ENCODE data around the gene ENTPD6.
"Not testable (repeated sequence)": the region's sequence is repeated elsewhere in the genome, so short reads cannot be mapped to it uniquely, and the experiment has no call there.

ENTPD6 gene

GRCh38 chr20:25195014-25195961, at the start of gene ENTPD6:
ENTPD6 (plus strand) TSS chr20:25195712; CDS start chr20:25206537, 10,825 bp downstream.
- peak; percentile 72 for DNase-seq

GRCh38 chr20:25146976-25147375, 48.5 kb upstream of the ENTPD6 start:
- DNase-seq = no peak

- DNase-seq = no peak
Measured at GRCh38 chr20:25147716-25148115, 47.8 kb upstream of the ENTPD6 start.

GRCh38 chr20:25148181-25148981, 47.1 kb upstream of the ENTPD6 start:
- DNase-seq = no peak

- no peak for DNase-seq
Measured at GRCh38 chr20:25148982-25149846, 46.3 kb upstream of the ENTPD6 start.

- DNase-seq = no peak
Measured at GRCh38 chr20:25150016-25150415, 45.5 kb upstream of the ENTPD6 start.

- DNase-seq = no peak
Measured at GRCh38 chr20:25158043-25158442, 37.5 kb upstream of the ENTPD6 start.

- DNase-seq = no peak
Measured at GRCh38 chr20:25160467-25160866, 35.0 kb upstream of the ENTPD6 start.

GRCh38 chr20:25160897-25161296, 34.6 kb upstream of the ENTPD6 start:
- no peak for DNase-seq

GRCh38 chr20:25165128-25165527, 30.4 kb upstream of the ENTPD6 start:
- no peak for DNase-seq

GRCh38 chr20:25166105-25166782, 29.3 kb upstream of the ENTPD6 start:
- DNase-seq = not testable (repeated sequence)

GRCh38 chr20:25173321-25173720, 22.2 kb upstream of the ENTPD6 start:
- DNase-seq = no peak

- no peak for DNase-seq
Measured at GRCh38 chr20:25173886-25174308, 21.6 kb upstream of the ENTPD6 start.

GRCh38 chr20:25176184-25176583, 19.3 kb upstream of the ENTPD6 start:
- no peak for DNase-seq

GRCh38 chr20:25177890-25178321, 17.6 kb upstream of the ENTPD6 start:
- no peak for DNase-seq

- peak; percentile 48 for DNase-seq
Measured at GRCh38 chr20:25178563-25179438, 16.7 kb upstream of the ENTPD6 start.

- no peak for DNase-seq
Measured at GRCh38 chr20:25179439-25180089, 15.9 kb upstream of the ENTPD6 start.

GRCh38 chr20:25184391-25184790, 11.1 kb upstream of the ENTPD6 start:
- not testable (repeated sequence) for DNase-seq

GRCh38 chr20:25187220-25187619, 8.3 kb upstream of the ENTPD6 start:
- DNase-seq = no peak

- DNase-seq = no peak
Measured at GRCh38 chr20:25187635-25188034, 7.9 kb upstream of the ENTPD6 start.

Data from GOT3 (cell line).